ENCODE results near the gene SLC22A7. TPM values are rescaled to one million over a fixed set of nuclear protein-coding genes. Genes with fewer than 3 reads are reported as not detected.

SLC22A7 gene
- total RNA-seq, 1 experiment from 2014 or later, result not detected

- TF ChIP-seq CTCF (conservative IDR thresholded peaks at IDR 0.05), result no peak
- Histone ChIP-seq H3K79me1 (ENCODE audit: insufficient read depth, low read depth, low read length, poor library complexity, severe bottlenecking) (no peaks in the 10 kb centered on the region), H2BK120ac (ENCODE audit: low read depth, low read length, poor library complexity, severe bottlenecking) (no peak overlapping the region), H3K9me3 (ENCODE audit: control insufficient read depth, low read depth, low read length) (no peaks in the 10 kb centered on the region), H2BK15ac (ENCODE audit: low read depth, low read length) (no peak overlapping the region), H3K27me3 (ENCODE audit: insufficient read depth, low read length) (no peaks in the 10 kb centered on the region), H2BK12ac (ENCODE audit: insufficient read length, low read depth, low read length) (no peak overlapping the region), H3K9ac (ENCODE audit: extremely low read depth, insufficient read length, low read length) (no peak overlapping the region), H3K56ac (ENCODE audit: insufficient read length, low read depth, low read length) (no peak overlapping the region), H2BK20ac (ENCODE audit: low read depth, low read length, poor library complexity, severe bottlenecking) (no peak overlapping the region), H3K18ac (ENCODE audit: insufficient read length, low read depth, low read length) (no peak overlapping the region), H4K91ac (ENCODE audit: insufficient read length, low read depth, low read length) (no peak overlapping the region), H3K4ac (ENCODE audit: low read depth, low read length) (no peak overlapping the region), H3K14ac (ENCODE audit: insufficient read depth, low read length) (no peak overlapping the region), H4K5ac (ENCODE audit: insufficient read length, low read depth, low read length) (no peak overlapping the region), H3T11ph (ENCODE audit: low read length) (no peak overlapping the region), H3K4me2 (ENCODE audit: insufficient read depth, insufficient read length, low read length) (no peak overlapping the region), H4K20me1 (ENCODE audit: control insufficient read depth, insufficient read depth, insufficient read length) (no peaks in the 10 kb centered on the region), H3K4me1 (ENCODE audit: insufficient read depth, low read length) (no peaks in the 10 kb centered on the region), H2AK5ac (ENCODE audit: insufficient read length, low read length) (no peak overlapping the region), H3K79me2 (ENCODE audit: insufficient read depth, low read length) (no peaks in the 10 kb centered on the region), H2AFZ (ENCODE audit: low read length) (no peak overlapping the region), H3K23ac (ENCODE audit: insufficient read length, low read depth, low read length) (no peak overlapping the region), H4K8ac (replicated peaks; ENCODE audit: insufficient read length, low read depth, low read length) (no peak overlapping the region), H3K23me2 (ENCODE audit: insufficient read length, low read depth, low read length, poor library complexity, severe bottlenecking) (no peaks in the 10 kb centered on the region), H3K27ac (ENCODE audit: insufficient read length, low read depth, low read length) (no peak overlapping the region), H2BK5ac (ENCODE audit: insufficient read length, low read length) (no peak overlapping the region)
- H3K4me1 Mint-ChIP-seq, result peaks cover 0 to 7% of the 10 kb centered on the region in 2 experiments; a peak in 2 of 4 replicates
- no CpG with 5 or more reads among the region's 3 CpGs for WGBS (ENCODE audit: extremely low coverage, insufficient read length, low lambda C conversion rate)
- DNase-seq, result no peak
- no peak overlapping the region for H3K27ac Mint-ChIP-seq
- H3K27me3 Mint-ChIP-seq (ENCODE audit: low read depth), result no peaks in the 10 kb centered on the region; the same call in none of the 2 replicates
- no peaks in the 10 kb centered on the region for H3K9me3 Mint-ChIP-seq
- peaks cover 3 to 29% (median 23%) of the 10 kb centered on the region in 3 experiments; a peak in 5 of 7 replicates for H3K36me3 Mint-ChIP-seq (ENCODE audit: insufficient read depth in 1 of 3, low read depth in 3 of 3)
- no peak overlapping the region for H3K4me3 Mint-ChIP-seq
Observed at GRCh38 chr6:43336382-43336781, 38.3 kb downstream of the SLC22A7 start.

Measured in H9 (cell line).